Muscle of arm (tissue), 12 donors: Measurements from ENCODE around the gene LDLRAD3. TPM values are rescaled to one million over a fixed set of nuclear protein-coding genes. Genes with fewer than 3 reads are reported as not detected.
"Not testable (repeated sequence)": the region's sequence is repeated elsewhere in the genome, so short reads cannot be mapped to it uniquely, and the experiment has no call there.

Experiments used
- DNase-seq: peaks from one replicate; pipeline ENCODE4 v3.0.0-alpha.2; 2013
- polyA plus RNA-seq, 12 donors: library from polyadenylated mRNA; unstranded; fragments of 120-200 nt; gene quantifications; one replicate each; pipeline ENCODE4 v1.2.1, GENCODE V29; 2013; ENCODE audit not compliant: insufficient read length in 12 of 12

The LDLRAD3 gene
- polyA plus RNA-seq, 12 donors: 18.9 to 29.9 (median 25.4) TPM; not detected in 1

DNA sequence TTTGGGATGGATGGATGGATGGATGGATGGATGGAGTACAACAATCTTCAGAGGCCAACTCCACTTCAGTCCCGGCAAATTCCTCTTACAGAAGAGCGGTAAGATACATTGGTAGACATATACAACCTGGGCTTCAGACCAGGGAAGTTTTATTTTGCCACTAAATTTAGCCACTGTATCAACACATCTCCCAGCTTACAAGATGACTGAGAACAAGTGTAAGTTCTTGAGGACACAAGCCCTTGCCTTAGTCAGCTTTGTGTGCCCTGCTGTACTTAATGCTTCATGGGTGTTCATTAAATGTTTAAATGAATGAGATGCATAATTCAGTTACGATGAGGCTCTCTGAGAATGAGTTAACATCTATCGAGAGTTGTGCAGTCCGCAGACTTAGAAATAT, 217.7 kb downstream of the LDLRAD3 start:
- DNase-seq: no peak

DNA sequence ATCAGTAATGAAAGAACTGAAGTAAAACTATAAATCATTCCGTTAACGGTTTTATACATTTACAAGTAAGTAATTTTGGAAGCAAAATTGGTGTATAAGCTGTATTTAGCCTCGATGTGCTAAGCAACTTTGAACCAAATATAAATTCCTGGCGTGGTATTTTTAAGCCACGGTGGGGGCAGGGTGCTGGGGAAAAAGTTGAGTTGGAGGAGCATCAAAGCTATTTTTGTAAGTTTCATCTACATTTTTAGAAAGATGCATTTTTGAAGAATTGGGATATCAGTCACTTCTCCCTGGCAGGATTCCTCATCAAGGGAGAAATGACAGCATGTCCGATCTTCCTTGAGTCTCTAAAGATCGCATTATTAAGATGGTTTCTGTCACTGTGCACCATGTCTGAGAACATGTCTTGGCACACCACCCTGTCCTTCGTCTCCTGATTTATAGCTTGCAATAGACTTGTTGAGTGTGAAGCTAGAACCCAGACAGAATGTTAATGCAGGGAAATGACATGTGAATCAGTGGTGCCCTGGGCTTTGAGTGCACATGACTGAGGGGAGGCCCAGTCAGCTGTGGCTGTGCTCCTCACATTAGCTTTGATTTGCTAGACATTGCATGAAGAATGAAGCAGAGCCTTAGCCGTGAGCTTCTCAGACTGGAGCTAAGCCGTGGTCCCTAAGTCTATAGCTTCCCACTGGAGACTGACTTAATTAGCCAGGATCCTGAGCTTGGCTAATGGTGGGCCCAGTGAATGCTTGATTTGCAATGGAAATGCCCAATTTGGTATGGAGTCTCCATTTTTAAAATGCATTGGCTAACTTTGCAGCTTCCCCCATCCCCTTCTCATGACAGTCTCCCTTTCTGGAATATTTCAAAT, 218.4 kb downstream of the LDLRAD3 start:
- DNase-seq: peak; percentile 47

DNA sequence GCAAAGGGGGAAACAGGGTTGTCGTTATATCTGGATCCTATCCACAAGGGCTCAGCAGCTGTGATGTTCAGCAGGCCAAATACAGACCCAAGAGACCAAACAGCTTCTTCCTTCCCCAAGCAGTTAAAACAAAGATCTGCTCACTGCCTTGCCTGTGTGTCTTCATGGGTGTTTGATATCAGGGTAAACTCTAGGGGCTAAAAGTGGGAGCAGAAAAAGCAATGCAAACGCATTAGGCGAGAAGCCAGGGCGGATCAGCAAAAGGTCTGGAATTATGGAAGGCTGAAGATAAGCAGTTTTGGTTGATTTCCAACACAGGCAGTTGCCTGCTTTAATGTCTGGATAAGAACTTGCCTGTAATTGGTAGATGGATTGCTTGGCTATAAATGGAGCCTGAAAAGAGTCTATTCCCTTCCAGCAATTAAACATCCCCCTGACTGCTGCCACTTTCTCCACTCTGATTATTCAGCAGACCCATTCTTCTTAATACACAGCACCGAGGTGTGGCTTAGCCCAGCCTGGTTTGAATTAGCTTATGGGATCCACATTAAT, 219.1 kb downstream of the LDLRAD3 start:
- peak; percentile 67 for DNase-seq

DNA sequence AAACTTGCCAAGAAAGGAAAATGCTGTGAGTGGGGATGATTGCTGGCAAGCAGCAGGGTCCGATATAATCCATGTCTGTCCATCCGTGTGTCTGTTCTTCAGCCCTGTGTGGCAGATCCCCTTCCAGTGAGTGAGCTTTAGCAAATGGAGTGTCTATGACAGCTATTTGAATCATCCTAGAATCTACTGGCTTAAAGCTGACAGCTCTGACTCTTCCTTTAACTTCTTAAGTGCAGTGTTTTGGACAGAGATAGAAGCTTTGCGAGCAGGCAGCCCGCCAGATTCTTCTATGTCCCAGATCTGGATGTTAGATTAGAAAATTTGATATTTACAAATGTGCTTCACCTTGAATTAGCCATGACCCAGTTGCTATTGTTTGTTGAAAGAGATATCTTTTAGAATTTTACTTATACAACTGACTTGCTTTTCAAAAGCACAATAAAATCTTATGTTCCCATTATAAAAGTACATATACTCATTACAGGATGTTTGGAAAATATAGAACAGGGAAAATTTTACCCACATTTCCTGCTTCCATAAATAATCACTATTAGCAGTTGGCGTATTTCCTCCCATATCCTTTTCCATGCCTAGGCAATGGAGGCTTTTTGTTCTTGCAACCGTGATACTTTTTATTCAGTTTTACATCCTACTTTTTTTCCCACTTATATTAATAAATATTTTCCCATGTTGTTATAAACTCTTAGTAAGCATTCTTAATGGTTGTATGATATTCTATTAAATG, 220.8 kb downstream of the LDLRAD3 start:
- no peak for DNase-seq

DNA sequence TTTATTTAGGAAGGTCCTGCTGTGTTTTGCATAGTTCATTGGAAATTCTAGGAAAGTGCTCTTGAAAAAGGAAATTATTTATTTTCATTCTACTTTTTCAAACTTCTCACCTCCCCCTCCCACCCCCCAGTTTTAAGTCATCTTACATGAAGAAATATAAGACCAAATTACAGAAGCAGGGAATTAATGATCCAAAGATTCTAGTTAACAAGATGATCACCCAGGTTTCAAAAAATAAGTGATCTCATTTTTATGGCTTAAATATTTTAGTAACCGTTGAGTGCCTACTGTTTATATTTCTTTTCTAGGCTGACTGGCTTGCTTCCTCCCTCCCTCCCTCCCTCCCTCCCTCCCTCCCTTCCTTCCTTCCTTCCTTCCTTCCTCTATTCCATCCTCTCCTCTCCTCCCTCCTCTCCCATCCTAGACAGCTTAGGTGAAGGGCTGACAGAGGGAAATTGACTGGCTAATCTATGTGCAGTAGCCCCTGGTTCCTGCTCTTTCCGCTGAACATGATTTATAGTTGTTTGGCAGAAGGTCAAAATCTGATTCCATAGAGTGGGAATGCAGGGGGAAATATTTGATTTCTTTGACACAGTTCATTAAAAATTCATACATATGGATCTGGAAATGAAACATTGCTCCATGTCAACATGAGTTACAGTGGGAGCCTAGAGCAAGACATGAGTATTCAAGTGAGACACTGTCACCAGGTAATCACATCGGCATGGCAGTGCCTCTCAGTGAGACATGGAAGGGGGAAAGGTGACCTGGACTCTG, 221.9 kb downstream of the LDLRAD3 start:
- no peak for DNase-seq

DNA sequence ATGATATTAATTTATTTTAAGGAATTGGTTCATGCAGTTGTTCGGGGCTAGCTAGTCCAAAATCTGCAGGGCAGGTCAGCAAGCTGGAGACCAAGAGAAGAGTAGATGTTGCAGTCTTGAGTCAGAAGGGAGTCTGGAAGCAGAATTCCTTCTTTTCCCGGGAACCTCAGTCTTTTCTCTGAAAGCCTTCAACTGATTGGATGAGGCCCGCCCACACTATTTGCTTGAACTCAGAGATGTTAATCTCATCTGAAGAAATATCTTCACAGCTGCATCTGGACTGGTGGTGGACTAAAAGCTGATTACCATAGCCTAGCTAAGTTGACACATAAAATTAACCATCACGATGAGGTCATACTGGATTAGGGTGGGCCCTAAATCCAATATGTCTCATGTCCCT, 223.2 kb downstream of the LDLRAD3 start:
- DNase-seq: no peak

DNA sequence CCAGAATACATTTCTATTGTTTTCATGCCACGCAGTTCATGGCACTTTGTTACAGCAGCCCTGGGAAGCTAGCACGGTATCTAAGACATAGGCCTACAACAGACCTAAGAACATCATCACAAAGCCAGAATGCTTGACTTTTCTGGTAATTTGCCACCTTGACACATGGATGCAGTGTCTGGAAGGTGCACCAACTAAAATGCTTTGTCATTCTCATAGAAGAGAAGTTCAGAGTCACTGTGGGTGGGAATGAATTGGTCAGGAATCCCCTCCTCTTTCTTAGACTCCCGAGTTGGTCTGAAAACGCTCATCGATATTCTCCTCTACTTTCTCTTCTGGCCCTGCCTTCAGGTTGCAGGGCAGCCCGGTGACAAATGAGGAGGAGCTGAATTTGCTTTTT, 223.9 kb downstream of the LDLRAD3 start:
- DNase-seq: no peak

DNA sequence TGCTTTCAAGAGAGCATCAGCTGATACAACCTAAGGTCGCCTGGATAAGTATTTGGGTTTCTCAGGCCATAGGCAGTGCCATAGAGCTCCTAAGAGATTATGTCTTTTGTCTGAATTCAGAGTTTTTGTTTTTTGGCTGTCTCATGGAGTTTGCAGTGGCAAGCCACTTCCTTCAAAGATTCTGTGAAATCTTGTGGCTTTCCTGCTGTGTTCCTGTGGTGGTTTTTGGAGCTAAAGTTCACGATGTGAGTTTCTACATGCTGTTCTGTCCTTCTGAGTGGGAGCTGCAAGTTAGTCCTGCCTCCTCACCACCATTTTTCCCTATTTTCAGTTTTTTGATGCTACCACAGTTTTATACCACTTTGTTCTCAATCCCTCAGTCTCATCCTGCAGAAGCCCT, 234.0 kb downstream of the LDLRAD3 start:
- DNase-seq: no peak

DNA sequence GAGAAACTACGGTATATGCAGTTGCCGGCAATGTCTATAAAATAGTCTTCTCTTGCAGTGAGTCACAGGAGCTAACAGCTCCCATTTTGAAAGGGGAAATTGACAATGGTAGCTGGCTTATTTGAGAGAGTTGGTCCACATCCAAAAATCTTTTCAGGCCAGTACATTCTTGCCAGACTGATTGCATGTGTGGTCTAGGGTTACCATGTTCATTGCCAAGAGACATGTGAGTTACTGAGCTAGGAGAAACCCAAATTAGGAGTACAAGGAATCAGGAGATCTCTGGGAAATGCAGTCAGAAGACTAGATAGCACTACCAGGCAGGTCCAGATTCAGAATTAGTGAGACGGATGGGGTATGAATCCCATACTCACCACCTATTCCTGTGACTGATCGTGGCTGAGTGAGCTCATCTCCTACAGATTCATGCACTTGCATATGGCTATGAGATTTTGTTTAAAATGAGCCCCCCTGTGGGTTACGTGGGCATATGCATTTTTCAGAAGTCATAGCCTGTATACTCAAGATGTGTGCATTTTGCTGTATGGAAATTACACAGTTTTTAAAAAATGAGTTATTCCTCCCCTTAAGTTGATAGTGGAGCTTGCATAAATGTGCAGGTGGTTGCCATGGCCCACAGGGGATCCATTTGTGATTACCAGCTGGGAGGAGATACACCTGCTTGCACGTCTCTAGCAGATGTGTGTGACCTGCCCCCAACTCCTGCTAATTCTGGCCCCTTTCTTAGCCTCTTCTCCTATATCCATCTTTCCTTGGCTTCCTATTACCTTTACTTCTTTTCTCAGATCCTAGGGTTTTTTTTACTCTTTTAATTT, 242.7 kb downstream of the LDLRAD3 start:
- DNase-seq: peak; percentile 32

DNA sequence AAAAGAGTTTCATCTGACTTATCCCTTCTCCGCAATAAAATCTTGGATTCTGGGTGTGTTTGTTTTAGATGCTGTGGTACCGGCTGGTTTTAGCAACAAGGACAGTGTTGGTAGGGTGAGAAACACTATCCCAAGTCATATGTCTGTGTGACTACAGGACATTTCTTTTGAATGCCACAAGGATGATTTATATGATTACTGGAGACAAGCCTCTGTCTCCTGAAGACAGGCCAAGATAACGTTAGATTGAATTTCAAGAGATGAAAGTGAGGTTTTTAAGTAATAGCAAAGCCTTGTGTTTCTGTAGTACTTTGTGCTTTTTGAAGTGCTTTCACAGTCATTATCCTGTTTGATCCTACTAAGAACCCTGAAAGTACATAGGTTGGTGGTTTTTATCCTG, 243.8 kb downstream of the LDLRAD3 start:
- no peak for DNase-seq

DNA sequence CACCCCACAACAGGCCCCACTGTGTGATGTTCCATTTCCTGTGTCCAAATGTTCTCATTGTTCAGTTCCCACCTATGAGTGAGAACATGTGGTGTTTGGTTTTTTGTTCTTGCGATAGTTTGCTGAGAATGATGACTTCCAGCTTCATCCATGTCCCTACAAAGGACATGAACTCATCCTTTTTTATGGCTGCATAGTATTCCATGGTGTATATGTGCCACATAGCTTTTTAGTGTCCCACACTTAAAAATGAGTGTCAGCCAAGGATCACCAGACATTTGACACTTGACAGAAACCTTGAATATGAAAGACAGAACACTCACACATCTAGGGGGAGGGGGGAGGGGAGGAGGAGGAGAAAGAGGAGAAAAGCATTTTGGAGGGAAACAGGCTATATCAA, 245.9 kb downstream of the LDLRAD3 start:
- not testable (repeated sequence) for DNase-seq

DNA sequence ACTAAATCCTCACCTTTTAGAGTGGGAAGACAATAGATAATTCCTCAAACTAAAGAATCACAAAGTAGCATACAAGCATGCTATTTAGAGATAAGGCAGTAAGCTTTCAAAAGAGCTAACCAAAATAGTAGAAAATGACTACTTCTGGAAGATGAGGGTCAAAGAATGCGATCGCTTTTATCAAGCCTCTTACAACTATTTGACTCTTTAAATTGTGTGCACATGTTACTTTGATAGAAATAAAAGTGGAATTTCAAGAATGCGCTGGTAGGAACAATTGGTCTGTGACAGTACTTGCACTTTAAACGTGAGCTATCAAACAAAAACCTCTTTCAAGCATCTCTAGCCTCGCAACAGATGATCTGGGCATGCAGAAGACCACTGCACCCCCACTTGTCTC, 248.1 kb downstream of the LDLRAD3 start:
- DNase-seq: no peak

DNA sequence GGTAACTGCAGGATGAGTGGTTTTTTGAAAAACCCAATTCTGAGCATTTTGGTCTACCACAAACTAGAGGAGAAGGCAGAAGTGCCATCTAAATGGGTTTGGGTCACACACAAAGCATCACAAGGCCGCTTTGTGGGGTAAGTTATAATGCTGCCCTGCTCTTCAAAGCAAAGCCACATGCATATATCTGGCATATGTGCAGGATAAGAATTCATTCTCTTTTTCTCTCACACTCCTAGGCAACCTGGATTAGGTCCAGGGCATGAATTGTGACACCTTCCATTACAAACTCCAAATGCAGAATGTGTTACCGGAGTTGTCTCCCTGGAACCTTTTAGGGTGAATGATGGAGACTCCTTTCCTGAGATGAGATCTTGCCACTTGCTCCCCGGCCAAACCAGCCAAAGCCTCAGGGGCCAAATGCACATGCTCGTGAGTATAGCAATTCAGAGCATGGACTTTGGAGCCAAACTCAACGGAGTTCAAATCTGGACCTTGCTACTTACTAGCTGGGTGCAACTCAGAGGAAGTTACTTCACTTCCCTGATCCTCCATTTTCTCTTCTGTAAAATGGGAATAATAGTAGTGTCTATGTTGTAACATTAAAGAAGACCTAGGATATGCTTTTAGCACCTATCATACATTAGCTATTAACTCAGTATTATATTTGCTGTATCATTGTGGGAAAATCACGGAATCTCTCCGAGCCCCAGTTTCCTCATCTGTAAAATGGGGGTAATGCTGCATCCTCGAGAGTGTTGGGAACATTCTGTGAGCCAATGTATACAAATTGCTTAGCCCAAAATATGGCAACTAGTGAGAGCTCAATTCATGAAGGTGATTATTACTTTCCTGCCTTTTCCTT, 248.8 kb downstream of the LDLRAD3 start:
- DNase-seq: no peak

DNA sequence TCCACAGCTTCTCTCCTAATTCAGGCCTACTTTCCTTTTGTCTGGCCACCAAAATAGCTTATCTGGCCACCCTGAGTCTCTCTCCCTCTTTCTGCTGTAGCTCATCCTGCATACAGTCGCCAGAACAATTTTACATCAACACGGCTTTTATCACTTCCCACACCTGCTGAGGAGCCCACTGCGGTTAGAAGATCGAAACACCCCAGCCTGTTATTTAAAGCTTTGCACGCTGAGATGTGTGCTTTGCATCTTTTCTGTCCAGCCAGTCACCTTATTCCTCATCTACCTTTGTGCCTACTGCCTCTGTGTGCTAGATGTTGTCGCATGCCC, 249.4 kb downstream of the LDLRAD3 start:
- no peak for DNase-seq

DNA sequence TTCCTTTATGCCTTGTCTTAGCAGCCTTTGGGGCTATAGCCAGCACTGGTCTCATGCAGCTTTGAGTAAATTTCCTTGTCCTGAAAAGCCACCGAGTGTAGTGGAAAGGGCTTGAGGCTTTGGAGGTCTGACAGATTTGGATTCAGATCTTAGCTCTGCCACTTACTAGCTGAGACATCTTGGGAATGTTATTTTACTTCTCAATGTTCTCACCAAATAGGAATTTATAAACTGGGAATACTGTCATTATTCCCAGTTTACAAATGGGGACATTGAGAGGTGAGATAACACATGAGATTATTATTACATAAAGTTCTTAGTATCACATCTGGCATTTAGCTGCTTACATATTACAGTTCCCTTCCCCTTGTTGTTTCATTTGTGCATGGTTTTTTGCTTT, 249.9 kb downstream of the LDLRAD3 start:
- no peak for DNase-seq

DNA sequence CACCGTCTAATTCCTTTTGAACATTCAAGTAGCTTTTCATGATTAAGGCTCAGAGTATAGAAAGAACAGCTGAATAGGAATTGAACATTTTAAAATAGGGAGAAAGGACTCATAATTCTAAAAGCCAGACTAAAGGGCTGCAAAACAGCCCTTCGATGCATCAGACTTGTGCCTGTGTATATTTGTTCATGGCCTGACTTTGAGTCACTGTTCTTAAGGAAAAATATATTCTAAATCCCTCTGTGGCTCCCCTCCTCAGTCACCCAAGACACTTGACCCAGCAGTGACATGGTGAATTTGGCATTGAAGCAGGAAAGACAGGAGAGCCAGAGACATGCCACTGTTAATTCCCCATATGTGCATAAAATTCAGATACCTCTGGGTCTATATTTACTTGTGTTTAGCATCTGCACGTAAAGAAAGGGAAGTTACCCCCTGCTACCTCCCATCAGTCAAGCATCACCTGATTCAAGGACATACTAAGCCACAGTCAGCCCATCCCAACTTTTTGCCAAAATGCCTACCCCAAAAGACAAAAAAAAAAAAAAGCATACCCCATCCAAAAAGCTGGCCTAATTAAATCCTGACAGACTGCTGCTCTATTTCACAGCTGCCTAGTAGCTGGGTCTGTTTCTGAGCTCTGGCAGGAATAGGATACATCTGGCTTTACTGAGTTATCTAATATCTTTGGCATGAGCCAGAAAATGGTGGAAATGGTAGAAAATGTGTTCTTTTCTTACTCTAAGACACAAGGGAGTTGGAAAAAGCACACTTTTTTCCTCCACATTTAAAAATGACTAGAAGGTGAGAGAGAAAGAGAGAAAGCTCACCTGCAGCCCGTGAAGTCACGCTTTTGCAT, 251.9 kb downstream of the LDLRAD3 start:
- DNase-seq: peak; percentile 71

DNA sequence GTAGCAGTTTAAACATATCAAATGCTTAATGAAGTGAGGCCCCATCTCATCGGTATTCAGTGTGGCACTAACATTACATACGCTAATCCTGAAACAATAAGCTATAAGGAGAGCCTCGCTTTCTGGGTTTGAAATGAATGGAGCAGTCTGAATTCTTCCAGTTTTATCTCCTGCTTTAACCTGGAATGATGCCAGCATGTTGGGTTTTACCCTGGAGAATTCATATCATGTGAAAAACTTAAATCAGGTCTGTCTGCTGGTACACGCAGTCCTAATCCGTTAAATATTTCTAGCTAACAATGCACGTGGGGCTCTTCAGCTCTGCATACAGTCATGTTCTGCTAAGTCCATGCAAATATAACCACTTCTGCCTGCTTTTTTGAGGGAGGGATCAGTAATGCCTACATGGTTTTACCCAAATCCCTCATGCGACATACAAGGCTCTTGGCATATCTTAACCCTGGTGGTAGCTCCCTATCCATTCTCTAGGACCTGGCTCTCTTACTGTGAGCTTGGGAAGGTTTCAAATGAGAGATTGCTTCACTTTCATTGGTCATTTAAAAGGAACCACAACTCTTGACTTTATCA, 252.6 kb downstream of the LDLRAD3 start:
- peak; percentile 48 for DNase-seq

DNA sequence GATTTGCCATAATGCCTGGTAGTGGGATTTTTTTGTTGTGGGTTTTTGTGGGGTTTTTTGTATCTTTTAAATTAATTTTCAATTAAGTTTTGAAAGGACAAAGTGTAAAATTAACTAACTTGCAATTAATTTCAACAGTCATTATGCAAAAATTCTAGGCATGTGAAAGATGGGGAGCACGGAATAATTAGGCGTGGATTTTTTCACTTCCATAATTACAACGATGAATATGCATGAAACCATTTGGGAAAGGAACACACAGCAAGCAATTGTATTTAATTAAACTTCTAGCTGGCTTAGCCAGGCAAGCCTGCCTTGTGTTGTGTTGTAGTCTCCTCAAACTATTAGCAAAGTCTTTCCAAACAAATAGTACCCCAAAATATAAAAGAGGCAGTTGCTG, 257.5 kb downstream of the LDLRAD3 start:
- DNase-seq: no peak

DNA sequence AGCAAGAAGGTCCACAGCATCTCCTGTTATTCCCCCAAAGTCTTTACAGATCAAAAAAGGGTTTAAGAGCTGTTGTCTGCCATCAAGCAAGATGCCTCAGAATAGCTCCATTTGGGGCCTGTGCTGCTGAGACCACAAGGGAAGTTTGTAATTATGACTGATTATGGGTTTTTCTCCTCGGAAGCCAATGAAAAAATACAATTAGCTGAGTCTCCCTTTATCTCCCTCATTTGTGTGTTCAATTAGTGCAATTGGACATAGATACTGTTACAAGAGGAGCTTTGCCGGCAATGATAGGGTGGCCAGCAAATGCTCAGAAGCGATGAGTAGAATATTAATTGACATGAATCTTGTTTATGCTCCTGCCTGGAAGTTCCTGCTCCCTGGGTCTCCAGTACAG, 261.7 kb downstream of the LDLRAD3 start:
- no peak for DNase-seq
